ENCODE measurements around the gene PALM. TPM values are rescaled to one million over a fixed set of nuclear protein-coding genes. Genes with fewer than 3 reads are reported as not detected.

The PALM gene
- total RNA-seq, 1 experiment from 2014 or later, result 22.1 TPM

DNA sequence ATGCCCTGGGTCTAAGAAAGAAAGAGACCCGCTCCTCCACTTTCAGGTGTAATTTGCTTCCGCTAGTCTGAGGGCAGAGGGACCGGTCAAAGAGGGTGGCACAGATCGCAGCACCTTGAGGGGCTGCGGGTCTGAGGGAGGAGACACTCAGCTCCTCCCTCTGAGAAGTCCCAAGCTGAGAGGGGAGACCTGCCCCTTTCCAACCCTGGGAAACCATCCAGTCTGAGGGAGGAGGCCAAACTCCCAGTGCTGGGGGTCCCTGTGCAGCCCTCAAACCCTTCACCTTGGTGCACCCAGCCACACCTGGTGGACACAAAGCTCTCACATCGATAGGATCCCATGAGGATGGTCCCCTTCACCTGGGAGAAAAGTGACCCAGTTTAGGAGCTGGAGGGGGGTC lies 55.1 kb downstream of the PALM start (continued):
- TF ChIP-seq MXD4 (CRISPR knock-in tag; IDR thresholded peaks at IDR 0.05; ENCODE audit: borderline replicate concordance) (no peak), CBFB (CRISPR knock-in tag; IDR thresholded peaks at IDR 0.05; ENCODE audit: low read depth) (no peak), IRF2 (CRISPR knock-in tag; IDR thresholded peaks at IDR 0.05; ENCODE audit: borderline replicate concordance, low read depth) (no peak), ZNF423 (CRISPR knock-in tag; IDR thresholded peaks at IDR 0.05) (no peak)
- TF ChIP-seq, protein P1, sequence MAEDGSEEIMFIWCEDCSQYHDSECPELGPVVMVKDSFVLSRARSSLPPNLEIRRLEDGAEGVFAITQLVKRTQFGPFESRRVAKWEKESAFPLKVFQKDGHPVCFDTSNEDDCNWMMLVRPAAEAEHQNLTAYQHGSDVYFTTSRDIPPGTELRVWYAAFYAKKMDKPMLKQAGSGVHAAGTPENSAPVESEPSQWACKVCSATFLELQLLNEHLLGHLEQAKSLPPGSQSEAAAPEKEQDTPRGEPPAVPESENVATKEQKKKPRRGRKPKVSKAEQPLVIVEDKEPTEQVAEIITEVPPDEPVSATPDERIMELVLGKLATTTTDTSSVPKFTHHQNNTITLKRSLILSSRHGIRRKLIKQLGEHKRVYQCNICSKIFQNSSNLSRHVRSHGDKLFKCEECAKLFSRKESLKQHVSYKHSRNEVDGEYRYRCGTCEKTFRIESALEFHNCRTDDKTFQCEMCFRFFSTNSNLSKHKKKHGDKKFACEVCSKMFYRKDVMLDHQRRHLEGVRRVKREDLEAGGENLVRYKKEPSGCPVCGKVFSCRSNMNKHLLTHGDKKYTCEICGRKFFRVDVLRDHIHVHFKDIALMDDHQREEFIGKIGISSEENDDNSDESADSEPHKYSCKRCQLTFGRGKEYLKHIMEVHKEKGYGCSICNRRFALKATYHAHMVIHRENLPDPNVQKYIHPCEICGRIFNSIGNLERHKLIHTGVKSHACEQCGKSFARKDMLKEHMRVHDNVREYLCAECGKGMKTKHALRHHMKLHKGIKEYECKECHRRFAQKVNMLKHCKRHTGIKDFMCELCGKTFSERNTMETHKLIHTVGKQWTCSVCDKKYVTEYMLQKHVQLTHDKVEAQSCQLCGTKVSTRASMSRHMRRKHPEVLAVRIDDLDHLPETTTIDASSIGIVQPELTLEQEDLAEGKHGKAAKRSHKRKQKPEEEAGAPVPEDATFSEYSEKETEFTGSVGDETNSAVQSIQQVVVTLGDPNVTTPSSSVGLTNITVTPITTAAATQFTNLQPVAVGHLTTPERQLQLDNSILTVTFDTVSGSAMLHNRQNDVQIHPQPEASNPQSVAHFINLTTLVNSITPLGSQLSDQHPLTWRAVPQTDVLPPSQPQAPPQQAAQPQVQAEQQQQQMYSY (CRISPR knock-in tag; IDR thresholded peaks at IDR 0.05), result no peak

DNA sequence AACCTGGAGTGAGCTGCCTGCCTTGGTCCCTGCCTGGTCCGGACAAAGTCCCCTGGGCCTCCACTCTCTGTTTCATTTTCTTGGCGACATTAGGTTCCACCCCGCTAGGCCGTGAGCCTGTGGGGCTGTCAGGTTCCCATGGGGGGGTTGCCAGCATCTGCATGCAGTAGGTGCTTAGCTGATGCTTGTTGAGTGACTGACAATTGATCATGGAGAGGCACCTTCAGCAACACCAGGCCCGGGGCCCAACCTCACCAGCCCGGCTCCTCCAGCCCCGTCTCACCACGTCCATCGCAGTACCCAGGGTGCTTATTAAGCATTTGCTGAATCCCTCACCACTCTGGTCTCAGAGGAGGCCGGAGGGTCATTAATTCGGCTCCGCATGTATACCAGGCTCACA lies 55.6 kb downstream of the PALM start:
- Mint-ChIP-seq H3K9me3 (peaks cover 9% of the 10 kb centered on the region), H3K4me3 (no peak overlapping the region), H3K27ac (no peak overlapping the region), H3K36me3 (peaks cover 3% of the 10 kb centered on the region; the same call in 1 of the 2 replicates), H3K4me1 (no peaks in the 10 kb centered on the region), H3K27me3 (ENCODE audit: low read depth) (no peaks in the 10 kb centered on the region; the same call in 1 of the 2 replicates)
- TF ChIP-seq NR2C2 (CRISPR knock-in tag; IDR thresholded peaks at IDR 0.05) (no peak), FOXP1 (CRISPR knock-in tag; IDR thresholded peaks at IDR 0.05; ENCODE audit: borderline replicate concordance) (no peak), ELF4 (CRISPR knock-in tag; IDR thresholded peaks at IDR 0.05; ENCODE audit: low read depth) (no peak), JAZF1 (CRISPR knock-in tag; IDR thresholded peaks at IDR 0.05) (no peak), ZNF396 (CRISPR knock-in tag; IDR thresholded peaks at IDR 0.05; ENCODE audit: borderline replicate concordance) (no peak), SMAD4 (CRISPR knock-in tag; IDR thresholded peaks at IDR 0.05) (no peak), RORB (CRISPR knock-in tag; IDR thresholded peaks at IDR 0.05) (no peak), ATF1 (CRISPR knock-in tag; IDR thresholded peaks at IDR 0.05) (no peak), ZNF121 (CRISPR knock-in tag; IDR thresholded peaks at IDR 0.05) (no peak), IRF2 (CRISPR knock-in tag; IDR thresholded peaks at IDR 0.05; ENCODE audit: borderline replicate concordance, low read depth) (no peak), NFE2L1 (CRISPR knock-in tag; IDR thresholded peaks at IDR 0.05) (no peak), SMAD3 (CRISPR knock-in tag; IDR thresholded peaks at IDR 0.05; ENCODE audit: borderline replicate concordance) (no peak), TEAD4 (CRISPR knock-in tag; IDR thresholded peaks at IDR 0.05) (no peak), ZBTB21 (CRISPR knock-in tag; IDR thresholded peaks at IDR 0.05; ENCODE audit: borderline replicate concordance) (no peak)
- TF ChIP-seq, protein P2, sequence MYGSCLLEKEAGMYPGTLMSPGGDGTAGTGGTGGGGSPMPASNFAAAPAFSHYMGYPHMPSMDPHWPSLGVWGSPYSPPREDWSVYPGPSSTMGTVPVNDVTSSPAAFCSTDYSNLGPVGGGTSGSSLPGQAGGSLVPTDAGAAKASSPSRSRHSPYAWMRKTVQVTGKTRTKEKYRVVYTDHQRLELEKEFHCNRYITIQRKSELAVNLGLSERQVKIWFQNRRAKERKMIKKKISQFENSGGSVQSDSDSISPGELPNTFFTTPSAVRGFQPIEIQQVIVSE (CRISPR knock-in tag; IDR thresholded peaks at IDR 0.05; ENCODE audit: borderline replicate concordance), result no peak
- TF ChIP-seq, protein P3, sequence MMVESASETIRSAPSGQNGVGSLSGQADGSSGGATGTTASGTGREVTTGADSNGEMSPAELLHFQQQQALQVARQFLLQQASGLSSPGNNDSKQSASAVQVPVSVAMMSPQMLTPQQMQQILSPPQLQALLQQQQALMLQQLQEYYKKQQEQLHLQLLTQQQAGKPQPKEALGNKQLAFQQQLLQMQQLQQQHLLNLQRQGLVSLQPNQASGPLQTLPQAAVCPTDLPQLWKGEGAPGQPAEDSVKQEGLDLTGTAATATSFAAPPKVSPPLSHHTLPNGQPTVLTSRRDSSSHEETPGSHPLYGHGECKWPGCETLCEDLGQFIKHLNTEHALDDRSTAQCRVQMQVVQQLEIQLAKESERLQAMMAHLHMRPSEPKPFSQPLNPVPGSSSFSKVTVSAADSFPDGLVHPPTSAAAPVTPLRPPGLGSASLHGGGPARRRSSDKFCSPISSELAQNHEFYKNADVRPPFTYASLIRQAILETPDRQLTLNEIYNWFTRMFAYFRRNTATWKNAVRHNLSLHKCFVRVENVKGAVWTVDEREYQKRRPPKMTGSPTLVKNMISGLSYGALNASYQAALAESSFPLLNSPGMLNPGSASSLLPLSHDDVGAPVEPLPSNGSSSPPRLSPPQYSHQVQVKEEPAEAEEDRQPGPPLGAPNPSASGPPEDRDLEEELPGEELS (CRISPR knock-in tag; IDR thresholded peaks at IDR 0.05), result no peak
- TF ChIP-seq, protein P4, sequence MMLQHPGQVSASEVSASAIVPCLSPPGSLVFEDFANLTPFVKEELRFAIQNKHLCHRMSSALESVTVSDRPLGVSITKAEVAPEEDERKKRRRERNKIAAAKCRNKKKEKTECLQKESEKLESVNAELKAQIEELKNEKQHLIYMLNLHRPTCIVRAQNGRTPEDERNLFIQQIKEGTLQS (CRISPR knock-in tag; conservative IDR thresholded peaks at IDR 0.05), result no peak
- TF ChIP-seq, protein P5, sequence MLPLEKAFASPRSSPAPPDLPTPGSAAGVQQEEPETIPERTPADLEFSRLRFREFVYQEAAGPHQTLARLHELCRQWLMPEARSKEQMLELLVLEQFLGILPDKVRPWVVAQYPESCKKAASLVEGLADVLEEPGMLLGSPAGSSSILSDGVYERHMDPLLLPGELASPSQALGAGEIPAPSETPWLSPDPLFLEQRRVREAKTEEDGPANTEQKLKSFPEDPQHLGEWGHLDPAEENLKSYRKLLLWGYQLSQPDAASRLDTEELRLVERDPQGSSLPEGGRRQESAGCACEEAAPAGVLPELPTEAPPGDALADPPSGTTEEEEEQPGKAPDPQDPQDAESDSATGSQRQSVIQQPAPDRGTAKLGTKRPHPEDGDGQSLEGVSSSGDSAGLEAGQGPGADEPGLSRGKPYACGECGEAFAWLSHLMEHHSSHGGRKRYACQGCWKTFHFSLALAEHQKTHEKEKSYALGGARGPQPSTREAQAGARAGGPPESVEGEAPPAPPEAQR (CRISPR knock-in tag; IDR thresholded peaks at IDR 0.05), result no peak
- TF ChIP-seq, protein P6, sequence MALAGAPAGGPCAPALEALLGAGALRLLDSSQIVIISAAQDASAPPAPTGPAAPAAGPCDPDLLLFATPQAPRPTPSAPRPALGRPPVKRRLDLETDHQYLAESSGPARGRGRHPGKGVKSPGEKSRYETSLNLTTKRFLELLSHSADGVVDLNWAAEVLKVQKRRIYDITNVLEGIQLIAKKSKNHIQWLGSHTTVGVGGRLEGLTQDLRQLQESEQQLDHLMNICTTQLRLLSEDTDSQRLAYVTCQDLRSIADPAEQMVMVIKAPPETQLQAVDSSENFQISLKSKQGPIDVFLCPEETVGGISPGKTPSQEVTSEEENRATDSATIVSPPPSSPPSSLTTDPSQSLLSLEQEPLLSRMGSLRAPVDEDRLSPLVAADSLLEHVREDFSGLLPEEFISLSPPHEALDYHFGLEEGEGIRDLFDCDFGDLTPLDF (CRISPR knock-in tag; IDR thresholded peaks at IDR 0.05), result no peak
- TF ChIP-seq, protein P7, sequence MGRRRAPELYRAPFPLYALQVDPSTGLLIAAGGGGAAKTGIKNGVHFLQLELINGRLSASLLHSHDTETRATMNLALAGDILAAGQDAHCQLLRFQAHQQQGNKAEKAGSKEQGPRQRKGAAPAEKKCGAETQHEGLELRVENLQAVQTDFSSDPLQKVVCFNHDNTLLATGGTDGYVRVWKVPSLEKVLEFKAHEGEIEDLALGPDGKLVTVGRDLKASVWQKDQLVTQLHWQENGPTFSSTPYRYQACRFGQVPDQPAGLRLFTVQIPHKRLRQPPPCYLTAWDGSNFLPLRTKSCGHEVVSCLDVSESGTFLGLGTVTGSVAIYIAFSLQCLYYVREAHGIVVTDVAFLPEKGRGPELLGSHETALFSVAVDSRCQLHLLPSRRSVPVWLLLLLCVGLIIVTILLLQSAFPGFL (CRISPR knock-in tag; IDR thresholded peaks at IDR 0.05; ENCODE audit: borderline replicate concordance), result no peak
- DNase-seq (ENCODE audit: low spot score) (no peak), ATAC-seq (no peak)
- POLR2A ChIA-PET, result no interaction called here
- CTCF ChIA-PET, result interaction anchor here (1.4 kb wide), 1 partner anchor 23 kb away, joined by 3 read pairs; no protein-coding TSS in a partner anchor

Measured in WTC11 (cell line).